Aorta (tissue), 5 donors: ENCODE measurements around the gene GSTM4. TPM values are rescaled to one million over a fixed set of nuclear protein-coding genes. Genes with fewer than 3 reads are reported as not detected.

Source experiments
- ATAC-seq: fragments of 200-7000 bp; cut with Tn5 transposase; one replicate; pipeline ENCODE4 v1.9.1; 2022; ENCODE audit warnings: moderate library complexity; ENCODE audit not compliant: low FRiP score
- DNase-seq, 2 donors: peaks; one replicate each; pipeline ENCODE4 v3.0.0-alpha.2; 2020
- H3K27ac ChIP-seq, 2 donors: one replicate each; pipeline ENCODE4 v1.5.1; 2013; ENCODE audit warnings: low read length in 2 of 2, mild to moderate bottlenecking in 2 of 2, moderate library complexity in 2 of 2, control low read depth in 1 of 2, inconsistent platforms in 1 of 2, low read depth in 1 of 2
- H3K27me3 ChIP-seq, 2 donors: one replicate each; pipeline ENCODE4 v1.6.1; 2013; ENCODE audit warnings: control low read depth in 1 of 2, low read length in 1 of 2, mild to moderate bottlenecking in 1 of 2, moderate library complexity in 1 of 2; ENCODE audit not compliant: insufficient read depth in 2 of 2, control insufficient read depth in 1 of 2
- H3K36me3 ChIP-seq, 2 donors: one replicate each; pipeline ENCODE4 v1.6.1; 2013; ENCODE audit warnings: control low read depth in 1 of 2, low read length in 1 of 2, mild to moderate bottlenecking in 1 of 2; ENCODE audit not compliant: insufficient read depth in 2 of 2, control insufficient read depth in 1 of 2
- H3K4me1 ChIP-seq, 2 donors: one replicate each; pipeline ENCODE4 v1.6.1; 2013; ENCODE audit warnings: low read length in 2 of 2, control low read depth in 1 of 2, mild to moderate bottlenecking in 1 of 2, moderate library complexity in 1 of 2; ENCODE audit not compliant: insufficient read depth in 2 of 2, control insufficient read depth in 1 of 2
- H3K4me3 ChIP-seq, 2 donors: one replicate each; pipeline ENCODE4 v1.5.1; 2013; ENCODE audit warnings: low read length in 2 of 2, control low read depth in 1 of 2, mild to moderate bottlenecking in 1 of 2
- H3K9me3 ChIP-seq: one replicate; pipeline ENCODE4 v1.6.1; 2013; ENCODE audit warnings: mild to moderate bottlenecking, low read length; ENCODE audit not compliant: control insufficient read depth
- WGBS, 2 donors: extraction: QIAGEN DNeasy Blood & Tissue Kit; methylation state at CpG; one replicate each; pipeline ENCODE4 v1.1.7; 2013; 5-methylcytosine and 5-hydroxymethylcytosine counted together
- intact Hi-C, 2 donors: fragments of 100-400 bp; cut with DNase I; formaldehyde crosslinking; loops; one replicate each; pipeline versions ENCODE4 v1.14.2 to v1.15.0; 2022
- long read RNA-seq, 2 donors: library from polyadenylated mRNA; unstranded; transcript quantifications; one replicate each; pipeline ENCODE4 v2.0.0, GENCODE V29; 2020 to 2021
- polyA plus RNA-seq, 2 donors: library from polyadenylated mRNA; stranded (reverse); fragments of 200-250 nt; gene quantifications; one replicate each; pipeline ENCODE4 v1.2.3, GENCODE V29; 2013
- total RNA-seq, 2 donors: library from RNA; stranded (reverse); fragmentation: NEBNext Ultra II Directional; extraction: Animal tissue kit (Norgen Biotek cat#: 25700); gene quantifications; one replicate each; pipeline ENCODE4 v1.2.1, GENCODE V29; 2021
- donor health status: healthy with polysubstance abuse.
- donor health status: Bipolar disorder and iron deficiency.
- donor health status: DM: no; HTN: no; CAD: no.
- donor health status: DM: no; HTN: no; CAD: no.
- donor health status: DM: yes; HTN: yes; CAD: no.

GSTM4 gene
- 10 to 100 TPM; 15.0 to 29.8 TPM for total RNA-seq
- polyA plus RNA-seq = 10 to 100 TPM; 33.8 to 53.1 TPM
- long read RNA-seq, donor 1, transcript GSTM4-204 (8 exons, 1,412 nt) = major isoform, 21 of 36 reads
- long read RNA-seq, donor 1, transcript GSTM4-201 (8 exons, 1,321 nt) = minor isoform, 7 of 36 reads
- long read RNA-seq, donor 1, partial matches to known transcripts = 0 of 36 reads
- long read RNA-seq, donor 1, other reads (novel, unspliced or antisense) = 8 of 36 reads
- long read RNA-seq, donor 2, transcript GSTM4-204 (8 exons, 1,412 nt) = major isoform, 5 of 10 reads
- long read RNA-seq, donor 2, partial matches to known transcripts = 2 of 10 reads
- long read RNA-seq, donor 2, other reads (novel, unspliced or antisense) = 0 of 10 reads

DNA sequence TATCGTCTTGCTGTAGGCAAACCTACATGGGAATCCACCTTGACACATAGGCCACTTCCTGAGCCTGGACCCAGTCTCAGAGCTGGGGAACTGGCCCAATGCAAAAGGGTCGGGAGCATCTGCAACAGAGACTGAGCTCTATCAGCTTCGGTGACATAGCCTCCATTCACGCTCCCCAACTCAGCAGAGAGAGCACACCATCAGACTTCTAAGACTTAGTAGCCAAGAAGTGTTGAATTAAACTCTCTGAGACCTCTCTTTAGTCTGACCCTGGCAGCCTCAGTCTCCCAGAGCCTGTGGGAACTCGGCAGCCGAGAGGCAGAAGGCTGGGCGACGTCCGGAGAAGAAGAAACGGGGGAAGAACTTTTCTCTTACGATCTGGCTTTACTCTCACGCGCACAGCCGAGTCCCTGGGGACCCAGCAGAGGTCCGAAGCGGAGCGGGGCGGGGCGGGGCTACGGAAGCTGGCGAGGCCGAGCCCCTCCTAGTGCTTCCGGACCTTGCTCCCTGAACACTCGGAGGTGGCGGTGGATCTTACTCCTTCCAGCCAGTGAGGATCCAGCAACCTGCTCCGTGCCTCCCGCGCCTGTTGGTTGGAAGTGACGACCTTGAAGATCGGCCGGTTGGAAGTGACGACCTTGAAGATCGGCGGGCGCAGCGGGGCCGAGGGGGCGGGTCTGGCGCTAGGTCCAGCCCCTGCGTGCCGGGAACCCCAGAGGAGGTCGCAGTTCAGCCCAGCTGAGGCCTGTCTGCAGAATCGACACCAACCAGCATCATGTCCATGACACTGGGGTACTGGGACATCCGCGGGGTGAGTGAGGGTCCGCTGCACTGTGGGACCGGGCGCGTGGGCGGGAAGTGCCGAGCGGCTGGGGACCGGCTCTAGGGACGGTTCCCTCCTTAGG lies at the start of gene GSTM4:
GSTM4 (plus strand) TSS at position 485 of the 905 bp plus-strand sequence; CDS start at position 776, 291 bp downstream.
- DNase-seq = peak; percentile 93 to 96
- H3K27me3 ChIP-seq = no peaks in the 10 kb centered on the region
- WGBS, 2 donors = 2 to 3% methylated on average over 46 to 54 of the region's 54 CpGs
- H3K4me3 ChIP-seq = peak within 1 kb of the TSS; percentile 46 to 67
- peak; percentile 94 for ATAC-seq
- no peaks in the 10 kb centered on the region for H3K9me3 ChIP-seq
- peak within 1 kb of the TSS; percentile 43 to 85 for H3K27ac ChIP-seq
- H3K36me3 ChIP-seq = no peaks in the 10 kb centered on the region
- intact Hi-C loops = loop anchor here in 1 of 2 donors (1.0 kb wide), 1 partner anchor 11 kb away; no protein-coding TSS in a partner anchor
- H3K4me1 ChIP-seq = no peaks in the 10 kb centered on the region

- Histone ChIP-seq H3K9me3 (no peaks in the 10 kb centered on the region), H3K27me3 (no peaks in the 10 kb centered on the region), H3K36me3 (peaks cover 0 to 3% of the 10 kb centered on the region in 2 donors), H3K4me1 (peaks cover 0 to 1% of the 10 kb centered on the region in 2 donors), H3K27ac (no peak overlapping the region), H3K4me3 (no peak overlapping the region)
- WGBS, 2 donors = 93 to 95% methylated on average over 3 of the region's 3 CpGs
- ATAC-seq (no peak), DNase-seq (no peak)
- intact Hi-C loops = loop anchor here in 1 of 2 donors (5.0 kb wide), 1 partner anchor 108 kb away; no protein-coding TSS in a partner anchor
These were observed 46.0 kb upstream of the GSTM4 start for GRCh38 chr1:109609881-109610280.

GRCh38 chr1:109610609-109611307 lies 45.1 kb upstream of the GSTM4 start:
- intact Hi-C loops = loop anchor here in 1 of 2 donors (5.0 kb wide), 1 partner anchor 108 kb away; no protein-coding TSS in a partner anchor
- Histone ChIP-seq H3K27ac (no peak overlapping the region), H3K4me3 (no peak overlapping the region), H3K9me3 (no peaks in the 10 kb centered on the region), H3K27me3 (no peaks in the 10 kb centered on the region), H3K4me1 (peaks cover 0 to 1% of the 10 kb centered on the region in 2 donors), H3K36me3 (peaks cover 0 to 3% of the 10 kb centered on the region in 2 donors)
- WGBS, 2 donors = 57 to 72% methylated on average over 3 of the region's 3 CpGs
- no peak for ATAC-seq
- DNase-seq = no peak

DNA sequence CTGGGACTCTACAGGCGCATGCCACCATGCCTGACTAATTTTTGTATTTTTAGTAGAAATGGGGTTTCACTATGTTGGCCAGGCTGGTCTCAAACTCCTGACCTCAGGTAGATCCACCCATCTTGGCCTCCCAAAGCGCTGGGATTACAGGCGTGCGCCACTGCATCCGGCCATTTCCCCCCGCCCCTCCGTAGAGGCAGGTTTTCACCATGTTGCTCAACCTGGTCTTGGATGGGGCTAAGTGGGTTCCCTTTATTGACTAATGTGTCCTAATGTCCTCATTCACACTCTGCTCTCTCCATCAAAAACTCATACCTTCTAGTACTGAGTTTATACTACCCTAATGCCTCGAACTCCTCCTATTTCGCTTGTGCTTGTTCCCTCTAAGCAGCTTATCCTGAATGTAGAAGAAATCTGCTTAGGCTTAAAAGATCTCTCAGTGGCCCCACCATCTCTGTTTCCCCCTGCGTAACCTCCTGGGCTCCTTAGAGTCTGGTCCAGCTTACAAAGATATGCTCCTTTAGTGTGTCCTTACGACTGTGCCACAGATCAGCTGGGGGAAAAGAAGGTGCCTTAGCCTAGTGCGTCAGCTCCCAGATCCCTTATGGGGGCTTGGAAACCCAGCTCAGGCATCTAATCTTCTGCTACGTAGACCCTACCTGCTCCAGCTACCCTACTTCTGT lies 44.5 kb upstream of the GSTM4 start:
- no peak for ATAC-seq
- Histone ChIP-seq H3K27ac (no peak overlapping the region), H3K9me3 (no peaks in the 10 kb centered on the region), H3K4me3 (no peak overlapping the region), H3K27me3 (no peaks in the 10 kb centered on the region), H3K36me3 (no peaks in the 10 kb centered on the region), H3K4me1 (peaks cover 0 to 1% of the 10 kb centered on the region in 2 donors)
- intact Hi-C loops = loop anchor here in 1 of 2 donors (5.0 kb wide), 1 partner anchor 109 kb away; no protein-coding TSS in a partner anchor
- DNase-seq = no peak
- WGBS, 2 donors = 89 to 94% methylated on average over 13 of the region's 13 CpGs

DNA sequence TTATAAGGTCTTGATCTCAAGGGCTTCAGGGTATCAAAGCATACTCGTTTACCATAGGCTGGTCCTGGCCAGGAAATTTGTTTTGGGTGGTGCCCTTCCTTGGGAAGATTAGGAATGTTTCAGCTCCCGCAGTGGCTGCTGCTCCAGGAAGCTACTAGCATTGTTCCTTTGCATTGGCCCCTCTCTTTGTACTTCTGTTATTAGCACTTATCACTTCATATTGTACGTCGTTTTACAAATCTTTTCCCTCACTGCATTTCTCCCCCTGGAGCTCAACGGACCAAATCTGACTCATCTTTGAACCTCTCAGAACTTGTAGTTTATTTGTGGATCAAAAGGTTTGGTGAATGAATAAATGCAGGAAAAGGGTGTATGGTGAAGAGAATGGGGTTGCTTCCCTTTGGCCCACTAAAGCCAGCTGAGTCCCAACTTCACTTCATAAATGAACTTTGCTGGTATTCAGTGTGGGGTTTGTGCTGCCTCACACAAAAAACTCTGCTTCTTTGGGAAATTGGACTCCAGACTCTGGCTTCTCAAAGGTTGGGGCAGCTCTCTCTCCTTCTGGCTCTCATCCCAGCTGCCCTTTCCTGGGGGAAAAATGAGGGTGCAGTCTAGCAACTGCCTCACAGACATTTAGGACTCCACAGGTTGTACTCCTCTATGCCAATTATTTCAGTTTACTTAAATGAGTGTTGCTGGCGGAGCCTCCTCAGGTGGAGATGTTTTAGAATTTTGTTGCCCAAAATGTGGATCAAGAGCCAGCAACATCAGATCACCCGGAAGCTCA lies 42.3 kb upstream of the GSTM4 start:
- Histone ChIP-seq H3K36me3 (no peaks in the 10 kb centered on the region), H3K27me3 (no peaks in the 10 kb centered on the region), H3K27ac (no peak overlapping the region), H3K4me3 (no peak overlapping the region), H3K9me3 (no peaks in the 10 kb centered on the region), H3K4me1 (peaks cover 0 to 1% of the 10 kb centered on the region in 2 donors)
- intact Hi-C loops = loop anchor here in 1 of 2 donors (5.0 kb wide), 1 partner anchor 111 kb away; no protein-coding TSS in a partner anchor
- no peak for DNase-seq
- 55 to 58% methylated on average over 7 of the region's 7 CpGs for WGBS, 2 donors
- ATAC-seq = no peak

- Histone ChIP-seq H3K27me3 (no peaks in the 10 kb centered on the region), H3K27ac (no peak overlapping the region), H3K4me1 (peaks cover 0 to under 1% of the 10 kb centered on the region in 2 donors), H3K9me3 (no peaks in the 10 kb centered on the region), H3K36me3 (no peaks in the 10 kb centered on the region), H3K4me3 (no peak overlapping the region)
- intact Hi-C loops = no loop called here
- DNase-seq (peak in 1 of 2 donors; percentile 73), ATAC-seq (no peak)
- WGBS, 2 donors = 67 to 72% methylated on average over 3 of the region's 3 CpGs
These were observed 40.0 kb upstream of the GSTM4 start for GRCh38 chr1:109615879-109616278.

DNA sequence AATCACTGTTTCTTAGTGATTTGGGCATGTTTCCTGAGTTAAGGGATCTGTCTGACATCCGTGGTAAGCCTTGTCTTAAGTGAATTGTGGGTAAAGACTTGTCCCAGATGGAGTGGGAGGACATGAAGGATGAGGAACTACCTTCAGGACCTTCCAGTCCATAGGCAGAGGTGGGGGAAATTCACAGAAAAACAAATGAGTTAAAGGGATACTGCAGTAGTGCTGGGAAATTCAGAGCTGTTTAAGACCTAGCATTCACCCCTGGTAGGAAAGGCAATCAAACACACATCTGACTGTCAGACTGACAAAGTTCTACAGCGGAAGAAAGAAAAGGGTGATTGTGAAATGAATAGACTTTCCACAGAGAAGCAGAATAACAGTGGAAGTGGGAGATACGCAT lies 39.5 kb upstream of the GSTM4 start:
- ATAC-seq (no peak), DNase-seq (no peak)
- intact Hi-C loops = no loop called here
- Histone ChIP-seq H3K4me1 (no peaks in the 10 kb centered on the region), H3K27ac (no peak overlapping the region), H3K27me3 (no peaks in the 10 kb centered on the region), H3K36me3 (no peaks in the 10 kb centered on the region), H3K4me3 (no peak overlapping the region), H3K9me3 (no peaks in the 10 kb centered on the region)
- WGBS, 2 donors = 86 to 87% methylated on average over 3 of the region's 3 CpGs
